Gastrocnemius medialis (tissue), 4 donors: ENCODE data around the gene ZBTB17.

Experiments used
- POLR2A ChIP-seq, 2 donors: fragments of 450-650 bp; IDR thresholded peaks; one replicate each; pipeline ENCODE4 v1.6.1; 2017; ENCODE audit warnings: antibody characterized with exemption in 2 of 2, mild to moderate bottlenecking in 2 of 2, moderate library complexity in 2 of 2
- TF ChIP-seq, protein P1 (sequence below), 5 experiments: fragments of 450-650 bp in 3 of 5; fragments of 200-600 bp in 2 of 5; sonication (generic) in 2 of 5; IDR thresholded peaks in 4 of 5; conservative IDR thresholded peaks in 1 of 5; 1 replicate in 4 of 5; 2 replicates in 1 of 5; pipeline ENCODE4 v1.5.1; 2016 to 2019; ENCODE audit warnings: antibody characterized with exemption in 5 of 5, mild to moderate bottlenecking in 3 of 5, moderate library complexity in 3 of 5

DNA sequence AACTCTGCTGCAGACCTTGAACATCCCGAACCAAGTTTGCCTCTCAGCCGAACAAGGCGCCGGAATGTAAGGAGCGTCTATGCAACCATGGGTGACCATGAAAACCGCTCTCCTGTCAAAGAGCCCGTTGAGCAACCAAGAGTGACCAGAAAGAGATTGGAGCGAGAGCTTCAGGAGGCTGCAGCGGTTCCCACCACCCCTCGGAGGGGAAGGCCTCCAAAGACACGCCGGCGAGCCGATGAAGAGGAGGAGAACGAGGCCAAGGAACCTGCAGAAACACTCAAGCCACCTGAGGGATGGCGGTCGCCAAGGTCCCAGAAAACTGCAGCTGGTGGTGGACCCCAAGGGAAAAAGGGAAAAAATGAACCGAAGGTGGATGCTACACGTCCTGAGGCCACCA is 44.0 kb downstream of the ZBTB17 start:
- TF ChIP-seq, protein P1, sequence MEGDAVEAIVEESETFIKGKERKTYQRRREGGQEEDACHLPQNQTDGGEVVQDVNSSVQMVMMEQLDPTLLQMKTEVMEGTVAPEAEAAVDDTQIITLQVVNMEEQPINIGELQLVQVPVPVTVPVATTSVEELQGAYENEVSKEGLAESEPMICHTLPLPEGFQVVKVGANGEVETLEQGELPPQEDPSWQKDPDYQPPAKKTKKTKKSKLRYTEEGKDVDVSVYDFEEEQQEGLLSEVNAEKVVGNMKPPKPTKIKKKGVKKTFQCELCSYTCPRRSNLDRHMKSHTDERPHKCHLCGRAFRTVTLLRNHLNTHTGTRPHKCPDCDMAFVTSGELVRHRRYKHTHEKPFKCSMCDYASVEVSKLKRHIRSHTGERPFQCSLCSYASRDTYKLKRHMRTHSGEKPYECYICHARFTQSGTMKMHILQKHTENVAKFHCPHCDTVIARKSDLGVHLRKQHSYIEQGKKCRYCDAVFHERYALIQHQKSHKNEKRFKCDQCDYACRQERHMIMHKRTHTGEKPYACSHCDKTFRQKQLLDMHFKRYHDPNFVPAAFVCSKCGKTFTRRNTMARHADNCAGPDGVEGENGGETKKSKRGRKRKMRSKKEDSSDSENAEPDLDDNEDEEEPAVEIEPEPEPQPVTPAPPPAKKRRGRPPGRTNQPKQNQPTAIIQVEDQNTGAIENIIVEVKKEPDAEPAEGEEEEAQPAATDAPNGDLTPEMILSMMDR (IDR thresholded peaks at IDR 0.05 in 4 of 5, conservative IDR thresholded peaks at IDR 0.05 in 1 of 5), result no peak
- TF ChIP-seq POLR2A (IDR thresholded peaks at IDR 0.05), result no peak
